SK-N-SH (cell line): ENCODE data around the gene DGKE. TPM values are rescaled to one million over a fixed set of nuclear protein-coding genes. Genes with fewer than 3 reads are reported as not detected.

ENCODE experiments used
- CTCF ChIA-PET: fragments of 300-600, 350-600 bp; formaldehyde crosslinking; extraction: SDS; loops from one replicate; lab custom pipeline; 2021; lab: Yijun Ruan, JAX
- POLR2A ChIA-PET: fragments of 350-600 bp; sonication (Branson Sonifier 250); formaldehyde crosslinking; extraction: SDS; loops from one replicate; lab custom pipeline; 2020; ENCODE audit warnings: antibody characterized with exemption, inconsistent platforms; lab: Yijun Ruan, JAX
- DNase-seq: peaks from one replicate; pipeline ENCODE4 v3.0.0; 2012
- H2AFZ ChIP-seq: fragments of 200-600 bp; sonication (generic); 2 replicates; pipeline ENCODE4 v1.8.1; 2016; ENCODE audit warnings: antibody characterized with exemption, mild to moderate bottlenecking, low read depth
- H3F3A ChIP-seq: fragments of 200-600 bp; sonication (generic); replicated peaks from 2 replicates; pipeline ENCODE3; 2016; ENCODE audit warnings: antibody characterized with exemption, mild to moderate bottlenecking; ENCODE audit not compliant: insufficient read depth
- H3K27ac ChIP-seq, 2 experiments: fragments of 200-500 bp in 1 of 2; fragments of 200-600 bp in 1 of 2; sonication (Bioruptor generic) in 1 of 2; sonication (generic), shearing (Covaris generic) in 1 of 2; 2 replicates each; pipeline versions ENCODE4 v1.5.1 to v1.6.1; 2014 to 2016; ENCODE audit warnings: low read depth in 2 of 2, inconsistent platforms in 1 of 2, low read length in 1 of 2, mild to moderate bottlenecking in 1 of 2, mixed read lengths in 1 of 2
- H3K27me3 ChIP-seq: fragments of 200-600 bp; sonication (generic), shearing (Covaris generic); 2 replicates; pipeline ENCODE4 v1.6.1; 2016; ENCODE audit warnings: mixed run types; ENCODE audit not compliant: insufficient read depth
- H3K36me3 ChIP-seq, 2 experiments: fragments of 200-500 bp in 1 of 2; fragments of 200-600 bp in 1 of 2; sonication (Bioruptor generic) in 1 of 2; sonication (generic) in 1 of 2; replicated peaks in 1 of 2; 2 replicates each; pipeline versions ENCODE3 to v1.5.1; 2014 to 2016; ENCODE audit warnings: low read length in 1 of 2, mild to moderate bottlenecking in 1 of 2; ENCODE audit not compliant: insufficient read depth in 2 of 2, control insufficient read depth in 1 of 2
- H3K4me1 ChIP-seq, 2 experiments: fragments of 200-500 bp in 1 of 2; fragments of 200-600 bp in 1 of 2; sonication (Bioruptor generic) in 1 of 2; sonication (generic), shearing (Covaris generic) in 1 of 2; 2 replicates each; pipeline versions ENCODE4 v1.5.1 to v1.6.1; 2014 to 2016; ENCODE audit warnings: low read depth in 1 of 2, low read length in 1 of 2, mixed run types in 1 of 2; ENCODE audit not compliant: insufficient read depth in 2 of 2, control insufficient read depth in 1 of 2
- H3K4me2 ChIP-seq: fragments of 200-600 bp; sonication (generic), shearing (Covaris generic); 2 replicates; pipeline ENCODE4 v1.6.1; 2017; ENCODE audit warnings: mixed run types
- H3K4me3 ChIP-seq, 2 experiments: fragments of 200-500 bp in 1 of 2; fragments of 200-600 bp in 1 of 2; sonication (Bioruptor generic) in 1 of 2; sonication (generic), shearing (Covaris generic) in 1 of 2; 2 replicates each; pipeline versions ENCODE4 v1.5.1 to v1.8.1; 2014 to 2016; ENCODE audit warnings: low read depth in 2 of 2, inconsistent platforms in 1 of 2, low read length in 1 of 2, mild to moderate bottlenecking in 1 of 2, mixed read lengths in 1 of 2, moderate library complexity in 1 of 2
- H3K79me2 ChIP-seq: fragments of 200-600 bp; sonication (generic); 2 replicates; pipeline ENCODE4 v1.8.1; 2017; ENCODE audit warnings: mild to moderate bottlenecking; ENCODE audit not compliant: insufficient read depth
- H3K9ac ChIP-seq: fragments of 200-600 bp; sonication (generic); 2 replicates; pipeline ENCODE4 v1.6.1; 2017; ENCODE audit warnings: mixed run types
- H3K9me2 ChIP-seq: fragments of 200-600 bp; sonication (generic); 2 replicates; pipeline ENCODE4 v1.6.1; 2017; ENCODE audit warnings: mixed run types
- H3K9me3 ChIP-seq: fragments of 200-600 bp; sonication (generic); 2 replicates; pipeline ENCODE4 v1.6.1; 2017; ENCODE audit warnings: mixed run types, mild to moderate bottlenecking, moderate library complexity
- H4K20me1 ChIP-seq: fragments of 200-600 bp; sonication (generic); 2 replicates; pipeline ENCODE4 v1.6.1; 2017; ENCODE audit warnings: mild to moderate bottlenecking, mixed run types; ENCODE audit not compliant: insufficient read depth
- CHD2 ChIP-seq: fragments of 150-350 bp; IDR thresholded peaks from 2 replicates; pipeline ENCODE4 v1.6.1; 2018; ENCODE audit warnings: low read length; ENCODE audit not compliant: partially characterized antibody
- ELF1 ChIP-seq: IDR thresholded peaks from 2 replicates; pipeline ENCODE4 v1.4.0; 2012
- FOSL2 ChIP-seq: IDR thresholded peaks from 2 replicates; pipeline ENCODE4 v1.4.0; 2012; ENCODE audit warnings: low read depth, mild to moderate bottlenecking, moderate library complexity, borderline replicate concordance
- GABPA ChIP-seq: IDR thresholded peaks from 2 replicates; pipeline ENCODE4 v1.4.0; 2012; ENCODE audit warnings: low read depth, mild to moderate bottlenecking
- GATA2 ChIP-seq: sonication (generic); formaldehyde crosslinking; IDR thresholded peaks from 2 replicates; pipeline ENCODE4 v1.5.0; 2020; ENCODE audit warnings: mild to moderate bottlenecking, missing genetic modification reagents
- MAX ChIP-seq: IDR thresholded peaks from 2 replicates; pipeline ENCODE4 v1.4.0; 2012; ENCODE audit warnings: low read depth
- MEF2A ChIP-seq: IDR thresholded peaks from 2 replicates; pipeline ENCODE4 v1.4.0; 2012; ENCODE audit warnings: low read depth, borderline replicate concordance
- POLR2AphosphoS5 ChIP-seq: IDR thresholded peaks from 2 replicates; pipeline ENCODE4 v1.6.1; 2012; ENCODE audit warnings: low read depth, low read length
- RFX5 ChIP-seq: IDR thresholded peaks from 2 replicates; pipeline ENCODE4 v1.6.1; 2012; ENCODE audit warnings: mild to moderate bottlenecking, improper control_type of control experiment, low read length
- SMC3 ChIP-seq: IDR thresholded peaks from 2 replicates; pipeline ENCODE4 v1.6.1; 2012; ENCODE audit warnings: low read depth, low read length, improper control_type of control experiment
- TCF12 ChIP-seq: IDR thresholded peaks from 2 replicates; pipeline ENCODE4 v1.4.0; 2012
- USF1 ChIP-seq: IDR thresholded peaks from 2 replicates; pipeline ENCODE4 v1.4.0; 2012; ENCODE audit warnings: low read depth, borderline replicate concordance
- WGBS: methylation state at CpG from one replicate; pipeline ENCODE4 v1.1.6; 2017; ENCODE audit warnings: low lambda C conversion rate; 5-methylcytosine and 5-hydroxymethylcytosine counted together
- polyA plus RNA-seq, 3 experiments: library from polyadenylated mRNA; depleted of rRNA; stranded (reverse); fragments of >200 nt; gene quantifications; 2 replicates each; pipeline ENCODE4 v1.2.3, GENCODE V29; 2012
- TF ChIP-seq, protein P1 (sequence below): fragments of 150-350 bp; IDR thresholded peaks from 2 replicates; pipeline ENCODE4 v1.6.1; 2017; ENCODE audit warnings: antibody characterized with exemption, low read length, low read depth, borderline replicate concordance
- TF ChIP-seq, protein P2 (sequence below): IDR thresholded peaks from 2 replicates; pipeline ENCODE4; 2012
- TF ChIP-seq, protein P3 (sequence below): IDR thresholded peaks from 2 replicates; pipeline ENCODE4 v1.6.1; 2012; ENCODE audit warnings: mild to moderate bottlenecking, low read depth, low read length, moderate library complexity

Gene DGKE
- polyA plus RNA-seq, 1 of the 3 experiments (the other 2 are of a cell fraction): 2.4 TPM

- Histone ChIP-seq H3K9me2 (no peaks in the 10 kb centered on the region), H3K36me3 (no peaks in the 10 kb centered on the region), H3K27me3 (no peaks in the 10 kb centered on the region), H3K4me3 (no peak overlapping the region), H2AFZ (no peak overlapping the region), H3K79me2 (no peaks in the 10 kb centered on the region), H3K4me2 (no peak overlapping the region), H3K9me3 (no peaks in the 10 kb centered on the region), H3K9ac (no peak overlapping the region), H3F3A (no peaks in the 10 kb centered on the region), H3K27ac (no peak overlapping the region), H3K4me1 (no peaks in the 10 kb centered on the region), H4K20me1 (no peaks in the 10 kb centered on the region)
- WGBS: 95% methylated on average over 3 of the region's 3 CpGs
- DNase-seq: no peak
- CTCF ChIA-PET: interaction anchor here (0.8 to 1.1 kb wide), 2 partner anchors 11 to 15 kb away, joined by 3 to 4 read pairs; no protein-coding TSS in a partner anchor
- POLR2A ChIA-PET: no interaction called here
- TF ChIP-seq FOSL2: no peak
- TF ChIP-seq USF1: no peak
- no peak for TF ChIP-seq SMC3
These were observed 29.5 kb upstream of the DGKE start for GRCh38 chr17:56804454-56804853.

GRCh38 chr17:56806949-56807348, 27.0 kb upstream of the DGKE start:
- TF ChIP-seq, protein P1, sequence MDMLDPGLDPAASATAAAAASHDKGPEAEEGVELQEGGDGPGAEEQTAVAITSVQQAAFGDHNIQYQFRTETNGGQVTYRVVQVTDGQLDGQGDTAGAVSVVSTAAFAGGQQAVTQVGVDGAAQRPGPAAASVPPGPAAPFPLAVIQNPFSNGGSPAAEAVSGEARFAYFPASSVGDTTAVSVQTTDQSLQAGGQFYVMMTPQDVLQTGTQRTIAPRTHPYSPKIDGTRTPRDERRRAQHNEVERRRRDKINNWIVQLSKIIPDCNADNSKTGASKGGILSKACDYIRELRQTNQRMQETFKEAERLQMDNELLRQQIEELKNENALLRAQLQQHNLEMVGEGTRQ: no peak
- TF ChIP-seq CHD2: no peak
- TF ChIP-seq, protein P2, sequence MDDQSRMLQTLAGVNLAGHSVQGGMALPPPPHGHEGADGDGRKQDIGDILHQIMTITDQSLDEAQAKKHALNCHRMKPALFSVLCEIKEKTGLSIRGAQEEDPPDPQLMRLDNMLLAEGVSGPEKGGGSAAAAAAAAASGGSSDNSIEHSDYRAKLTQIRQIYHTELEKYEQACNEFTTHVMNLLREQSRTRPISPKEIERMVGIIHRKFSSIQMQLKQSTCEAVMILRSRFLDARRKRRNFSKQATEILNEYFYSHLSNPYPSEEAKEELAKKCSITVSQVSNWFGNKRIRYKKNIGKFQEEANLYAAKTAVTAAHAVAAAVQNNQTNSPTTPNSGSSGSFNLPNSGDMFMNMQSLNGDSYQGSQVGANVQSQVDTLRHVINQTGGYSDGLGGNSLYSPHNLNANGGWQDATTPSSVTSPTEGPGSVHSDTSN: no peak
- H3K27me3 ChIP-seq: no peaks in the 10 kb centered on the region
- no peaks in the 10 kb centered on the region for H4K20me1 ChIP-seq
- H3F3A ChIP-seq: no peaks in the 10 kb centered on the region
- DNase-seq: no peak
- no peak overlapping the region for H3K4me3 ChIP-seq
- ChIA-PET CTCF (interaction anchor here (0.6 to 3.1 kb wide), 4 partner anchors 12 to 132 kb away, joined by 3 to 35 read pairs (median 6); no protein-coding TSS in a partner anchor), POLR2A (no interaction called here)
- 80% methylated on average over 4 of the region's 4 CpGs for WGBS
- no peak overlapping the region for H3K27ac ChIP-seq
- H3K9me2 ChIP-seq: no peaks in the 10 kb centered on the region
- H3K4me1 ChIP-seq: no peaks in the 10 kb centered on the region
- H2AFZ ChIP-seq: no peak overlapping the region
- H3K79me2 ChIP-seq: no peaks in the 10 kb centered on the region
- no peak overlapping the region for H3K9ac ChIP-seq
- H3K36me3 ChIP-seq: no peaks in the 10 kb centered on the region
- no peaks in the 10 kb centered on the region for H3K9me3 ChIP-seq
- no peak overlapping the region for H3K4me2 ChIP-seq

GRCh38 chr17:56807723-56808122, 26.2 kb upstream of the DGKE start:
- Histone ChIP-seq H3F3A (no peaks in the 10 kb centered on the region), H2AFZ (no peak overlapping the region), H3K4me1 (no peaks in the 10 kb centered on the region; a peak in 1 of 4 replicates), H3K4me2 (no peak overlapping the region), H3K9me2 (no peaks in the 10 kb centered on the region), H3K79me2 (no peaks in the 10 kb centered on the region), H3K27me3 (no peaks in the 10 kb centered on the region), H3K9me3 (no peaks in the 10 kb centered on the region), H3K4me3 (no peak overlapping the region), H3K27ac (no peak overlapping the region), H3K36me3 (no peaks in the 10 kb centered on the region), H3K9ac (no peak overlapping the region), H4K20me1 (no peaks in the 10 kb centered on the region)
- POLR2A ChIA-PET: no interaction called here
- CTCF ChIA-PET: interaction anchor here (1.5 to 3.1 kb wide), 4 partner anchors 11 to 132 kb away, joined by 3 to 35 read pairs (median 6); no protein-coding TSS in a partner anchor
- DNase-seq: no peak
- 84% methylated on average over 3 of the region's 3 CpGs for WGBS
- TF ChIP-seq POLR2AphosphoS5 (no peak), GABPA (no peak), GATA2 (CRISPR knock-in tag) (no peak), MAX (no peak), RFX5 (no peak), MEF2A (no peak), ELF1 (no peak), TCF12 (no peak)
- TF ChIP-seq, protein P3, sequence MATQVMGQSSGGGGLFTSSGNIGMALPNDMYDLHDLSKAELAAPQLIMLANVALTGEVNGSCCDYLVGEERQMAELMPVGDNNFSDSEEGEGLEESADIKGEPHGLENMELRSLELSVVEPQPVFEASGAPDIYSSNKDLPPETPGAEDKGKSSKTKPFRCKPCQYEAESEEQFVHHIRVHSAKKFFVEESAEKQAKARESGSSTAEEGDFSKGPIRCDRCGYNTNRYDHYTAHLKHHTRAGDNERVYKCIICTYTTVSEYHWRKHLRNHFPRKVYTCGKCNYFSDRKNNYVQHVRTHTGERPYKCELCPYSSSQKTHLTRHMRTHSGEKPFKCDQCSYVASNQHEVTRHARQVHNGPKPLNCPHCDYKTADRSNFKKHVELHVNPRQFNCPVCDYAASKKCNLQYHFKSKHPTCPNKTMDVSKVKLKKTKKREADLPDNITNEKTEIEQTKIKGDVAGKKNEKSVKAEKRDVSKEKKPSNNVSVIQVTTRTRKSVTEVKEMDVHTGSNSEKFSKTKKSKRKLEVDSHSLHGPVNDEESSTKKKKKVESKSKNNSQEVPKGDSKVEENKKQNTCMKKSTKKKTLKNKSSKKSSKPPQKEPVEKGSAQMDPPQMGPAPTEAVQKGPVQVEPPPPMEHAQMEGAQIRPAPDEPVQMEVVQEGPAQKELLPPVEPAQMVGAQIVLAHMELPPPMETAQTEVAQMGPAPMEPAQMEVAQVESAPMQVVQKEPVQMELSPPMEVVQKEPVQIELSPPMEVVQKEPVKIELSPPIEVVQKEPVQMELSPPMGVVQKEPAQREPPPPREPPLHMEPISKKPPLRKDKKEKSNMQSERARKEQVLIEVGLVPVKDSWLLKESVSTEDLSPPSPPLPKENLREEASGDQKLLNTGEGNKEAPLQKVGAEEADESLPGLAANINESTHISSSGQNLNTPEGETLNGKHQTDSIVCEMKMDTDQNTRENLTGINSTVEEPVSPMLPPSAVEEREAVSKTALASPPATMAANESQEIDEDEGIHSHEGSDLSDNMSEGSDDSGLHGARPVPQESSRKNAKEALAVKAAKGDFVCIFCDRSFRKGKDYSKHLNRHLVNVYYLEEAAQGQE: no peak
